Heart left ventricle (tissue), 16 donors: ENCODE measurements around the gene PSMB2. TPM values are rescaled to one million over a fixed set of nuclear protein-coding genes. Genes with fewer than 3 reads are reported as not detected.
A peak's percentile ranks its signal among the peaks of the same experiment; 100 is the strongest.
"Not testable (repeated sequence)": the region's sequence is repeated elsewhere in the genome, so short reads cannot be mapped to it uniquely, and the experiment has no call there.

Source experiments
- ATAC-seq, 4 donors: fragments of 200-7000 bp; cut with Tn5 transposase; one replicate each; pipeline ENCODE4 v1.9.1; 2020 to 2022; ENCODE audit warnings: moderate library complexity in 4 of 4, mild to moderate bottlenecking in 3 of 4, moderate number of reproducible peaks in 1 of 4
- DNase-seq, 5 donors: peaks; one replicate each; pipeline ENCODE4 v3.0.0-alpha.2; 2020
- H3K27ac ChIP-seq, 12 donors: fragments of 200-600 bp; sonication (generic) in 4 of 12; one replicate each; pipeline versions ENCODE4 v1.5.0 to v1.8.0; 2016 to 2022; ENCODE audit warnings: mild to moderate bottlenecking in 2 of 12
- H3K27me3 ChIP-seq, 9 donors: fragments of 200-600 bp; sonication (generic) in 2 of 9; one replicate each; pipeline versions ENCODE4 v1.5.1 to v1.8.0; 2016 to 2022; ENCODE audit warnings: mild to moderate bottlenecking in 3 of 9
- H3K36me3 ChIP-seq, 9 donors: fragments of 200-600 bp; sonication (generic) in 2 of 9; one replicate each; pipeline versions ENCODE4 v1.5.0 to v1.8.0; 2018 to 2022; ENCODE audit warnings: mild to moderate bottlenecking in 2 of 9
- H3K4me1 ChIP-seq, 12 donors: fragments of 200-600 bp; sonication (generic) in 4 of 12; one replicate each; pipeline versions ENCODE4 v1.5.0 to v1.8.0; 2016 to 2022; ENCODE audit warnings: mild to moderate bottlenecking in 3 of 12
- H3K4me3 ChIP-seq, 12 donors: fragments of 200-600 bp; sonication (generic) in 4 of 12; one replicate each; pipeline versions ENCODE4 v1.5.0 to v1.8.0; 2017 to 2022; ENCODE audit warnings: mild to moderate bottlenecking in 9 of 12, moderate library complexity in 4 of 12
- H3K9me3 ChIP-seq, 12 donors: fragments of 200-600 bp; sonication (generic) in 4 of 12; one replicate each; pipeline versions ENCODE4 v1.5.0 to v1.8.0; 2016 to 2022; ENCODE audit warnings: mild to moderate bottlenecking in 1 of 12
- CTCF ChIP-seq, 12 donors: fragments of 200-600 bp; sonication (generic) in 4 of 12; IDR thresholded peaks; one replicate each; pipeline versions ENCODE4 v1.5.0 to v1.8.0; 2018 to 2022; ENCODE audit warnings: antibody characterized with exemption in 12 of 12, mild to moderate bottlenecking in 5 of 12
- POLR2A ChIP-seq, 2 donors: fragments of 450-650 bp; IDR thresholded peaks; one replicate each; pipeline ENCODE4 v1.6.1; 2017; ENCODE audit warnings: antibody characterized with exemption in 2 of 2, mild to moderate bottlenecking in 2 of 2, moderate library complexity in 2 of 2
- WGBS, 4 donors: extraction: QIAGEN DNeasy Blood & Tissue Kit in 2 of 4; methylation state at CpG; one replicate each; pipeline versions ENCODE4 v1.1.5 to v1.1.7; 2013 to 2018; 5-methylcytosine and 5-hydroxymethylcytosine counted together
- intact Hi-C, 10 donors: fragments of 100-400 bp; cut with DNase I; formaldehyde crosslinking; loops; one replicate each; pipeline versions ENCODE4 v1.11.1 to v1.14.2; 2022
- polyA plus RNA-seq, 2 donors: library from polyadenylated mRNA; stranded (reverse); fragments of 200-250 nt; gene quantifications; one replicate each; pipeline ENCODE4 v1.2.3, GENCODE V29; 2013
- total RNA-seq, 9 donors: library from RNA; depleted of rRNA in 2 of 9; stranded (reverse); fragments of >200 nt in 2 of 9; fragmentation: NEBNext Ultra II Directional in 3 of 9; extraction: Animal tissue kit (Norgen Biotek cat#: 25700) in 3 of 9; gene quantifications; one replicate each; pipeline versions ENCODE4 v1.1.0 to v1.2.4, GENCODE V29; 2016 to 2023
- donor health status: ischemic (EF 13 %, LVEDD 7.1; RV severe dilation, severe dysfunction).
- donor health status: healthy with polysubstance abuse.
- donor health status: DM: no; HTN: yes; CAD: no.
- donor health status: DM: no; HTN: no; CAD: no.
- donor health status: ischemic (EF 25% LVEDD 6.9; RV normal size, moderate dysfunction).
- donor health status: ischemic (EF 25% LVEDD 5.7; RV mildly dilated, moderate dysfunction).
- donor health status: healthy.
- donor health status: DM: yes; HTN: yes; CAD: no.
- donor health status: ischemic (EF 35%, LVEDD 5.7; RV mildly dilated, moderate dysfunction).
- donor health status: nonischemic (EF 11% LVEDD 7.7; RV severe dilation, severe dysfunction).
- donor health status: DM: yes; HTN: yes; CAD: no.
- donor health status: PGD.
- donor health status: ischemic (EF 29% LVEDD 5.4; RV normal size, mild dysfunction).
- donor health status: nonischemic (EF 23%, LVEDD 6.1; RV moderate dilation, normal function).

The PSMB2 gene
- total and polyA plus RNA-seq, 11 donors, result 36.3 to 60.0 (median 41.7) TPM

DNA sequence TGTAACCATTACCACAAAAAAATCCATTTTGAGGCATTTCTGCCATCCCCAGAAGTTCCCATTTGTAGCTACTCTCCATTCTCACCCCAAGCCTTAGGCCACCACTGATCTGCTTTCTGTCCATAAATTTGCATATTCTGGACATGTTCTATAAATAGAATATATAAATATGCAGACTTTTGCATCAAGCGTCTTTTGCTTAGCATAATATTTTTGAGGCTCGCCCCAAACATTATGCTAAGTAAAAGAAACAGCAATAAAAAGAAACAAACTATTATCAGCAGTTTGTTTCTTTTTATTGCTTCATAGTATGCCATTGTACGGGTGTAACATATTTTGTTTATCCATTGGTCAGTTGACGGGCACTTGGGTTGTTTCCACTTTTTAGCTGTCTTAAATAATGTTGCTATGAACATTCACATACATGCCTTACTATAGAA, 60.4 kb downstream of the PSMB2 start:
- intact Hi-C loops, result loop anchor here in 1 of 10 donors (5.0 kb wide), 1 partner anchor 131 kb away; no protein-coding TSS in a partner anchor
- Histone ChIP-seq H3K36me3 (no peaks in the 10 kb centered on the region), H3K27me3 (peaks cover 12 to 32% (median 15%) of the 10 kb centered on the region in 9 donors), H3K9me3 (no peaks in the 10 kb centered on the region), H3K4me3 (no peak overlapping the region), H3K4me1 (peaks cover 0 to 24% (median 9%) of the 10 kb centered on the region in 12 donors), H3K27ac (no peak overlapping the region)
- DNase-seq, result no peak
- TF ChIP-seq CTCF (IDR thresholded peaks at IDR 0.05) (no peak), POLR2A (IDR thresholded peaks at IDR 0.05) (no peak)
- WGBS, 4 donors, result 78 to 83% (median 81%) methylated on average over 4 of the region's 4 CpGs
- ATAC-seq, result no peak

GRCh38 chr1:35577071-35577998, 64.0 kb downstream of the PSMB2 start:
- Histone ChIP-seq H3K4me3 (peak overlapping the region; percentile 28 to 68 (median 48)), H3K27ac (peak overlapping the region in 1 of 12 donors; percentile 57), H3K36me3 (no peaks in the 10 kb centered on the region), H3K9me3 (no peaks in the 10 kb centered on the region), H3K27me3 (peaks cover 27 to 68% (median 43%) of the 10 kb centered on the region in 9 donors), H3K4me1 (peaks cover 6 to 40% (median 15%) of the 10 kb centered on the region in 12 donors)
- TF ChIP-seq CTCF (IDR thresholded peaks at IDR 0.05) (no peak), POLR2A (IDR thresholded peaks at IDR 0.05) (no peak)
- ATAC-seq (peak in 3 of 4 donors; percentile 57 to 69 (median 58)), DNase-seq (peak in 2 of 5 donors; percentile 44 to 83)
- intact Hi-C loops, result no loop called here
- WGBS, 4 donors, result 3 to 6% (median 4%) methylated on average over 6 to 70 of the region's 70 CpGs

- intact Hi-C loops, ATAC-seq, H3K27ac ChIP-seq, H3K9me3 ChIP-seq, DNase-seq, H3K36me3 ChIP-seq: not testable (repeated sequence)
- WGBS, 4 donors, result 8 to 36% (median 9%) methylated on average over 3 to 37 of the region's 37 CpGs
- Histone ChIP-seq H3K4me3 (peak overlapping the region in 9 of 12 donors; percentile 45 to 68 (median 50)), H3K4me1 (peaks cover 6 to 40% (median 15%) of the 10 kb centered on the region in 12 donors), H3K27me3 (peaks cover 27 to 74% (median 44%) of the 10 kb centered on the region in 9 donors)
These were observed 64.6 kb downstream of the PSMB2 start for GRCh38 chr1:35576766-35577070.

DNA sequence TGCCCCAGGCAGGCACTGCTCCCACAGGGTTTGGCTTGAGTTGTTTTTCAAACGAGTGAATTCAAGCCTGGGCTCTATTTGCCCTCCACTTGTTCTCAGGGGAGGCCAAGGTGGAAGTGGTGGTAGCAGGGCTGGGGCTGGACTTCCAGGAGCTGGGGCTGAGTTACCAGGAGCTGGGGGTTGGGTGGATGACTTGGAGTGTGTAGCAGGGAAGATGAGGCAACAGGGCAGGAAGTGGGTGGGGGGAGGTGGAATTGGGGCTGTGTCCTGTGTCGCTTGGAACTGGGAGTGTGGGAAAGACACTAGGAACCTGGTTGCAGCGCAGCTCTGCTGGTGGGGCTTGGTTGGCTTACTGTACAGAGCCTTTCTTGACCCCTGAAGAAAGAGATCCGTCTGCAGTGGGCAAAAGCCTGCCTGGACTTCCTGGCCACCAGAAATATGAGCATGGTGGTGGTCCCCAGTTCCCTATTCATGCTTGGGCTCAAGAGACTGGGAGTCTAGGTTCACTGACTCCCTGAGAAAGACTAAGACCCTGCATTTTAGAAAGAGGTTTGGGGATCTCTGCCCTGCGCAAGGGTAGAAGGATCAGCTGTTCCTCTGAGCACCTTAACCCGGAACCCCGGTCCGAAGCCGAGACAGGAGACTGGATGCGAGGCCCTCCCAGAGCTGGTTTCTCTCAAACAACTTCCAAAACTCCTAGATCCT, 65.1 kb downstream of the PSMB2 start:
- H3K4me1 ChIP-seq, result peaks cover 6 to 40% (median 15%) of the 10 kb centered on the region in 12 donors
- H3K27me3 ChIP-seq, result peaks cover 27 to 79% (median 48%) of the 10 kb centered on the region in 9 donors
- WGBS, 4 donors, result 55 to 83% (median 59%) methylated on average over 4 to 10 of the region's 10 CpGs
- H3K27ac ChIP-seq, result no peak overlapping the region
- peak overlapping the region in 6 of 12 donors; percentile 45 to 68 (median 51) for H3K4me3 ChIP-seq
- DNase-seq, result no peak
- H3K9me3 ChIP-seq, result no peaks in the 10 kb centered on the region
- ATAC-seq, result no peak
- H3K36me3 ChIP-seq, result no peaks in the 10 kb centered on the region
- TF ChIP-seq POLR2A (IDR thresholded peaks at IDR 0.05) (no peak), CTCF (IDR thresholded peaks at IDR 0.05) (no peak)
- intact Hi-C loops, result no loop called here
